Naive thymus-derived CD4-positive, alpha-beta T cell (primary cell): ENCODE data around the gene ZNF184. TPM values are rescaled to one million over a fixed set of nuclear protein-coding genes. Genes with fewer than 3 reads are reported as not detected.
"Not testable (repeated sequence)": the region's sequence is repeated elsewhere in the genome, so short reads cannot be mapped to it uniquely, and the experiment has no call there.

Source experiments
- ATAC-seq: fragments of 150-1000 bp; cut with Tn5 transposase; 2 replicates; pipeline ENCODE4 v1.10.0; 2021; ENCODE audit warnings: mild to moderate bottlenecking, moderate library complexity
- CTCF ChIA-PET: fragments of 350-600 bp; sonication (Branson Sonifier 250); formaldehyde crosslinking; loops from one replicate; lab custom pipeline; 2021; ENCODE audit warnings: antibody characterized with exemption; lab: Charles Lee
- POLR2A ChIA-PET: fragments of 350-600 bp; sonication (Branson Sonifier 250); formaldehyde crosslinking; loops from one replicate; lab custom pipeline; 2021; ENCODE audit warnings: antibody characterized with exemption, inconsistent platforms; lab: Charles Lee
- DNase-seq, 9 donors: peaks; one replicate each; pipeline versions ENCODE4 v3.0.0 to v3.0.0-alpha.2; 2020 to 2022; ENCODE audit warnings: mixed read lengths in 1 of 9
- H3K27ac ChIP-seq: one replicate; pipeline ENCODE4 v1.7.0; 2013; ENCODE audit warnings: mild to moderate bottlenecking, low read depth, low read length, moderate library complexity
- H3K27me3 ChIP-seq, 2 donors: one replicate each; pipeline ENCODE4 v1.7.0; 2013; ENCODE audit warnings: low read length in 2 of 2, mild to moderate bottlenecking in 2 of 2, moderate library complexity in 2 of 2; ENCODE audit not compliant: control insufficient read depth in 2 of 2, insufficient read depth in 2 of 2
- H3K36me3 ChIP-seq, 3 experiments: 1 replicate in 2 of 3; 2 replicates in 1 of 3; pipeline ENCODE4 v1.7.0; 2013; ENCODE audit warnings: low read length in 3 of 3, mild to moderate bottlenecking in 3 of 3, moderate library complexity in 1 of 3; ENCODE audit not compliant: insufficient read depth in 3 of 3, control insufficient read depth in 2 of 3
- H3K4me1 ChIP-seq, 2 donors: one replicate each; pipeline ENCODE4 v1.7.0; 2013; ENCODE audit warnings: low read length in 2 of 2, mild to moderate bottlenecking in 2 of 2, moderate library complexity in 1 of 2; ENCODE audit not compliant: control insufficient read depth in 2 of 2, insufficient read depth in 2 of 2
- H3K4me3 ChIP-seq: 2 replicates; pipeline ENCODE4 v1.7.0; 2013; ENCODE audit warnings: mild to moderate bottlenecking, low read length
- H3K9me3 ChIP-seq, 3 experiments: 1 replicate in 2 of 3; 2 replicates in 1 of 3; pipeline ENCODE4 v1.7.0; 2013; ENCODE audit warnings: low read length in 3 of 3; ENCODE audit not compliant: control insufficient read depth in 2 of 3
- H3K27ac Mint-ChIP-seq, 9 donors: one replicate each; pipeline ENCODE4 v1.8.0; 2020 to 2022; ENCODE audit warnings: mixed read lengths in 9 of 9, mild to moderate bottlenecking in 8 of 9, moderate library complexity in 5 of 9, inconsistent platforms in 2 of 9
- H3K27me3 Mint-ChIP-seq, 5 donors: one replicate each; pipeline ENCODE4 v1.8.0; 2021 to 2022; ENCODE audit warnings: mixed read lengths in 5 of 5, mild to moderate bottlenecking in 1 of 5
- H3K36me3 Mint-ChIP-seq, 5 donors: one replicate each; pipeline ENCODE4 v1.8.0; 2020 to 2022; ENCODE audit warnings: mixed read lengths in 5 of 5, mild to moderate bottlenecking in 3 of 5, inconsistent platforms in 1 of 5
- H3K4me1 Mint-ChIP-seq, 7 donors: one replicate each; pipeline ENCODE4 v1.8.0; 2020 to 2022; ENCODE audit warnings: mixed read lengths in 7 of 7, mild to moderate bottlenecking in 3 of 7, inconsistent platforms in 1 of 7
- H3K4me3 Mint-ChIP-seq, 10 donors: one replicate each; pipeline ENCODE4 v1.8.0; 2020 to 2022; ENCODE audit warnings: mild to moderate bottlenecking in 10 of 10, mixed read lengths in 10 of 10, moderate library complexity in 6 of 10, inconsistent platforms in 2 of 10
- H3K9me3 Mint-ChIP-seq, 11 donors: one replicate each; pipeline ENCODE4 v1.8.0; 2020 to 2022; ENCODE audit warnings: mixed read lengths in 11 of 11, mild to moderate bottlenecking in 4 of 11, inconsistent platforms in 1 of 11, moderate library complexity in 1 of 11
- intact Hi-C, 2 donors: fragments of 100-400 bp; cut with micrococcal nuclease; formaldehyde crosslinking; loops; one replicate each; pipeline ENCODE4 v1.15.1; 2023
- polyA plus RNA-seq, 2 donors: library from polyadenylated mRNA; unstranded; fragments of 300-500 nt; fragmentation: Illumina TruSeq; gene quantifications; one replicate each; pipeline ENCODE4 v1.2.3, GENCODE V29; 2021
- total RNA-seq, 6 experiments: library from RNA in 5 of 6; stranded (reverse) in 5 of 6; gene quantifications; 1 replicate in 5 of 6; 2 replicates in 1 of 6; pipeline ENCODE4 v1.2.3 and lab custom pipeline; 2021 to 2026

ZNF184 gene
- total and polyA plus RNA-seq, 7 experiments from 2014 or later: 7.0 to 13.7 (median 12.3) TPM

- H3K27me3 Mint-ChIP-seq: peaks cover 0 to 33% (median 14%) of the 10 kb centered on the region in 5 donors
- intact Hi-C loops, H3K36me3 Mint-ChIP-seq: not testable (repeated sequence)
Observed at GRCh38 chr6:27424851-27425250, 48.1 kb downstream of the ZNF184 start.

GRCh38 chr6:27422651-27423332 lies 50.1 kb downstream of the ZNF184 start:
- H3K9me3 Mint-ChIP-seq: peaks cover 0 to 8% (median 1%) of the 10 kb centered on the region in 11 donors
- peaks cover 0 to 10% (median 0%) of the 10 kb centered on the region in 5 donors for H3K36me3 Mint-ChIP-seq
- no peak overlapping the region for H3K4me3 Mint-ChIP-seq
- CTCF ChIA-PET: no interaction called here
- no peak for DNase-seq
- H3K27ac Mint-ChIP-seq: no peak overlapping the region
- intact Hi-C loops: no loop called here
- Histone ChIP-seq H3K9me3 (no peaks in the 10 kb centered on the region), H3K27ac (no peak overlapping the region), H3K4me3 (no peak overlapping the region), H3K36me3 (no peaks in the 10 kb centered on the region), H3K27me3 (no peaks in the 10 kb centered on the region), H3K4me1 (no peaks in the 10 kb centered on the region)
- POLR2A ChIA-PET: no interaction called here
- no peak for ATAC-seq
- no peaks in the 10 kb centered on the region for H3K4me1 Mint-ChIP-seq
- peaks cover 0 to 36% (median 20%) of the 10 kb centered on the region in 5 donors for H3K27me3 Mint-ChIP-seq

More at GRCh38 chr6:27424851-27425250, 48.1 kb downstream of the ZNF184 start:
- ATAC-seq, CTCF ChIA-PET, H3K4me3 Mint-ChIP-seq, POLR2A ChIA-PET, H3K9me3 Mint-ChIP-seq, DNase-seq, H3K27ac Mint-ChIP-seq, H3K9me3 ChIP-seq, H3K27ac ChIP-seq, H3K4me1 Mint-ChIP-seq, H3K27me3 ChIP-seq, H3K4me3 ChIP-seq, H3K4me1 ChIP-seq, H3K36me3 ChIP-seq: not testable (repeated sequence)

GRCh38 chr6:27419363-27419762 lies 53.5 kb downstream of the ZNF184 start:
- H3K27me3 ChIP-seq: no peaks in the 10 kb centered on the region
- peaks cover 0 to 10% (median 4%) of the 10 kb centered on the region in 5 donors for H3K36me3 Mint-ChIP-seq
- H3K4me3 Mint-ChIP-seq: no peak overlapping the region
- no peak for ATAC-seq
- H3K4me1 ChIP-seq: no peaks in the 10 kb centered on the region
- ChIA-PET CTCF (no interaction called here), POLR2A (no interaction called here)
- intact Hi-C loops: no loop called here
- no peaks in the 10 kb centered on the region for H3K9me3 ChIP-seq
- H3K27me3 Mint-ChIP-seq: peaks cover 0 to 46% (median 20%) of the 10 kb centered on the region in 5 donors
- no peaks in the 10 kb centered on the region for H3K36me3 ChIP-seq
- H3K4me3 ChIP-seq: no peak overlapping the region
- H3K27ac ChIP-seq: no peak overlapping the region
- H3K9me3 Mint-ChIP-seq: peaks cover 0 to 8% (median 1%) of the 10 kb centered on the region in 11 donors
- DNase-seq: no peak
- no peak overlapping the region for H3K27ac Mint-ChIP-seq
- no peaks in the 10 kb centered on the region for H3K4me1 Mint-ChIP-seq

DNA sequence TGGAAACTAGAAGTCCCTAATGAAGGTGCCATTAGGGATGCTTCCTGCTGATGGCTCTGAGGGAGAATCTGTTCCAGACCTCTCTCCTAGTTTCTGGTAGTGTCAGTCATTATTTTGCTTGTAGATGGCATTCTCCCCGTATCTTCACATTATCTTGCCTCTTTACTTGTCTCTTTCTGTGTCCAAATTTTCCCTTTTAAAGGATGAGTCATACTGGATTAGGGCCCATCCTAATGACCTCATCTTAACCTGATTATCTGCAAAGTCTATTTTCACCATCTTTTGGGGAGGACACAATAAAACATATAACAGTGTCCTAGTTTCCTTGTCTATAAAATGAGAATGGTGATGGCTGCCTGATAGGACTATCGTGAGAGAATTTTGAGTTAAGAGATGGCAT lies 57.0 kb downstream of the ZNF184 start:
- H3K9me3 Mint-ChIP-seq: peaks cover 0 to 14% (median 0%) of the 10 kb centered on the region in 11 donors
- Histone ChIP-seq H3K4me3 (no peak overlapping the region), H3K36me3 (no peaks in the 10 kb centered on the region), H3K27me3 (no peaks in the 10 kb centered on the region), H3K27ac (no peak overlapping the region), H3K9me3 (no peaks in the 10 kb centered on the region), H3K4me1 (no peaks in the 10 kb centered on the region)
- H3K4me1 Mint-ChIP-seq: no peaks in the 10 kb centered on the region
- ATAC-seq: no peak
- ChIA-PET POLR2A (no interaction called here), CTCF (no interaction called here)
- no peak for DNase-seq
- intact Hi-C loops: no loop called here
- H3K36me3 Mint-ChIP-seq: peaks cover 0 to 7% (median 4%) of the 10 kb centered on the region in 5 donors
- H3K4me3 Mint-ChIP-seq: no peak overlapping the region
- peaks cover 0 to 33% (median 12%) of the 10 kb centered on the region in 5 donors for H3K27me3 Mint-ChIP-seq
- no peak overlapping the region for H3K27ac Mint-ChIP-seq

DNA sequence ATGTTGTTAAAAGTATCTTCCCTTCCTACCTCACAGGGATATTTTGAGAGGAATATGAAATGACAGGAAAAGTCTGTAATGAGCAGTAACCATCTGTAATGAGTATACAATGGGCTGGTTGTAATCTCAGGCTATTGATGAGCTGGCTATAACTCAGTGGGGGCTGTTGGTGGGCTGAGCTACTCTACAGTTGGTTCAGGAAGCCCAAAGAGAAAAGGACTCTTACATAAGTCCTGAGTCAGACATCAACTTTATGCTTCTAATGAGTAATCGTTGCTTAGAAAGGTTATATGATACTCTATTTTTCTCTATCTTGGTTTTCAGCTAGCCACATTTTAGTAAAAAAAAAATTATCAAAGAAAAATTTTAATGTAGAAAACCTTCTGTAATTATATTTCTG lies 57.9 kb downstream of the ZNF184 start:
- H3K36me3 Mint-ChIP-seq: peaks cover 0 to 11% (median 3%) of the 10 kb centered on the region in 5 donors
- no peaks in the 10 kb centered on the region for H3K4me1 Mint-ChIP-seq
- CTCF ChIA-PET: no interaction called here
- peaks cover 0 to 24% (median 8%) of the 10 kb centered on the region in 5 donors for H3K27me3 Mint-ChIP-seq
- ATAC-seq (no peak), DNase-seq (no peak)
- Histone ChIP-seq H3K27me3 (no peaks in the 10 kb centered on the region), H3K36me3 (no peaks in the 10 kb centered on the region), H3K4me3 (no peak overlapping the region), H3K9me3 (no peaks in the 10 kb centered on the region), H3K27ac (no peak overlapping the region), H3K4me1 (no peaks in the 10 kb centered on the region)
- H3K4me3 Mint-ChIP-seq: no peak overlapping the region
- no peak overlapping the region for H3K27ac Mint-ChIP-seq
- peaks cover 0 to 12% (median 0%) of the 10 kb centered on the region in 11 donors for H3K9me3 Mint-ChIP-seq
- POLR2A ChIA-PET: no interaction called here
- intact Hi-C loops: no loop called here

DNA sequence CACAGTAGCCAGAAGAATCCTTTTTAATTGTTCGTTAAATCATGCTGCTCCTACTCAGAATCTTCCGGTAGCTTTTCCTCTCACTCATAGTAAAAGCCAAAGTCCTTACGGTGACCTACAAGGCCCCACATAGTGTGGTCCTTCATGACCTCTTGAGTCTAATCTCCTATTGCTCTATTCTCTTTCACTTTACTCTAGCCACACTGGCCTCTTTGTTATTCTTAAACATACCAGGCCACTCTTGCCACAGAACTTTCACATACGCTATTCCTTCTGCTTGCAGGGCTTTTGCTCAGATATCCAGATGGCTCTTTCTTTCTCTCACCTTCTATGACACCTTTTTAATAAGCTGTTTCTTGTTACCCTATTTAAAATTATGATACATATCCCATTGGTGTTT lies 58.6 kb downstream of the ZNF184 start:
- Mint-ChIP-seq H3K4me1 (no peaks in the 10 kb centered on the region), H3K27ac (no peak overlapping the region), H3K4me3 (no peak overlapping the region), H3K36me3 (peaks cover 0 to 11% (median 0%) of the 10 kb centered on the region in 5 donors), H3K9me3 (peaks cover 0 to 13% (median 0%) of the 10 kb centered on the region in 11 donors), H3K27me3 (peaks cover 0 to 17% (median under 1%) of the 10 kb centered on the region in 5 donors)
- Histone ChIP-seq H3K4me3 (no peak overlapping the region), H3K27ac (no peak overlapping the region), H3K36me3 (no peaks in the 10 kb centered on the region), H3K9me3 (no peaks in the 10 kb centered on the region), H3K27me3 (no peaks in the 10 kb centered on the region), H3K4me1 (no peaks in the 10 kb centered on the region)
- intact Hi-C loops: no loop called here
- ATAC-seq (no peak), DNase-seq (no peak)
- CTCF ChIA-PET: no interaction called here
- POLR2A ChIA-PET: no interaction called here
